Tibial artery (tissue), 4 donors: ENCODE measurements around the gene BNIP5.

Experiments
- DNase-seq, 2 donors: peaks; one replicate each; pipeline ENCODE4 v3.0.0-alpha.2; 2019
- H3K27ac ChIP-seq, 2 donors: fragments of 200-600 bp; sonication (generic) in 1 of 2; 1 replicate in 1 of 2; 2 replicates in 1 of 2; pipeline ENCODE4 v1.5.1; 2018 to 2019; ENCODE audit warnings: mild to moderate bottlenecking in 1 of 2
- H3K27me3 ChIP-seq, 2 donors: fragments of 200-600 bp; sonication (generic) in 1 of 2; one replicate each; pipeline versions ENCODE4 v1.5.1 to v1.6.0; 2016 to 2019
- H3K36me3 ChIP-seq, 3 donors: fragments of 200-600 bp; sonication (generic) in 2 of 3; one replicate each; pipeline ENCODE4 v1.5.1; 2016 to 2019; ENCODE audit warnings: mild to moderate bottlenecking in 2 of 3
- H3K4me1 ChIP-seq, 4 donors: fragments of 200-600 bp; sonication (generic) in 2 of 4; 1 replicate in 3 of 4; 2 replicates in 1 of 4; pipeline ENCODE4 v1.5.1; 2016 to 2019
- H3K4me3 ChIP-seq, 2 donors: fragments of 200-600 bp; sonication (generic) in 1 of 2; 1 replicate in 1 of 2; 2 replicates in 1 of 2; pipeline ENCODE4 v1.5.1; 2018 to 2019; ENCODE audit warnings: mild to moderate bottlenecking in 2 of 2
- H3K9me3 ChIP-seq, 3 donors: fragments of 200-600 bp; sonication (generic) in 1 of 3; one replicate each; pipeline ENCODE4 v1.5.1; 2016 to 2019
- CTCF ChIP-seq, 2 experiments: fragments of 200-600 bp in 1 of 2; fragments of 450-650 bp in 1 of 2; IDR thresholded peaks; one replicate each; pipeline ENCODE4 v1.5.1; 2017 to 2019; ENCODE audit warnings: antibody characterized with exemption in 2 of 2, mild to moderate bottlenecking in 1 of 2, moderate library complexity in 1 of 2
- intact Hi-C: fragments of 100-400 bp; cut with DNase I; formaldehyde crosslinking; loops from one replicate; pipeline ENCODE4 v1.15.0; 2023; ENCODE audit warnings: low total_unique reads

The BNIP5 gene

GRCh38 chr6:36313649-36313936, 23.1 kb downstream of the BNIP5 start:
- Histone ChIP-seq H3K27ac (peak overlapping the region; percentile 48 to 67), H3K36me3 (no peaks in the 10 kb centered on the region), H3K27me3 (no peaks in the 10 kb centered on the region), H3K4me1 (peaks cover 0 to 16% (median 10%) of the 10 kb centered on the region in 4 donors), H3K4me3 (no peak overlapping the region), H3K9me3 (no peaks in the 10 kb centered on the region)
- no peak for DNase-seq
- intact Hi-C loops: no loop called here
- no peak for TF ChIP-seq CTCF (IDR thresholded peaks at IDR 0.05)

GRCh38 chr6:36312854-36313648, 23.6 kb downstream of the BNIP5 start:
- H3K27me3 ChIP-seq: no peaks in the 10 kb centered on the region
- intact Hi-C loops: no loop called here
- no peak for TF ChIP-seq CTCF (IDR thresholded peaks at IDR 0.05)
- peak; percentile 49 to 82 for DNase-seq
- H3K9me3 ChIP-seq: no peaks in the 10 kb centered on the region
- peaks cover 0 to 16% (median 10%) of the 10 kb centered on the region in 4 donors for H3K4me1 ChIP-seq
- no peak overlapping the region for H3K4me3 ChIP-seq
- peak overlapping the region; percentile 48 to 67 for H3K27ac ChIP-seq
- no peaks in the 10 kb centered on the region for H3K36me3 ChIP-seq

- H3K36me3 ChIP-seq: no peaks in the 10 kb centered on the region
- peaks cover 0 to 16% (median 10%) of the 10 kb centered on the region in 4 donors for H3K4me1 ChIP-seq
- no peak overlapping the region for H3K4me3 ChIP-seq
- intact Hi-C loops: no loop called here
- DNase-seq: no peak
- no peaks in the 10 kb centered on the region for H3K9me3 ChIP-seq
- no peaks in the 10 kb centered on the region for H3K27me3 ChIP-seq
- no peak overlapping the region for H3K27ac ChIP-seq
- no peak for TF ChIP-seq CTCF (IDR thresholded peaks at IDR 0.05)
Measured at GRCh38 chr6:36309900-36310299, 26.8 kb downstream of the BNIP5 start.

- Histone ChIP-seq H3K9me3 (no peaks in the 10 kb centered on the region), H3K4me1 (peaks cover 0 to 16% (median 10%) of the 10 kb centered on the region in 4 donors), H3K4me3 (no peak overlapping the region), H3K36me3 (no peaks in the 10 kb centered on the region), H3K27ac (no peak overlapping the region), H3K27me3 (no peaks in the 10 kb centered on the region)
- no peak for TF ChIP-seq CTCF (IDR thresholded peaks at IDR 0.05)
- DNase-seq: no peak
- intact Hi-C loops: no loop called here
Measured at GRCh38 chr6:36309203-36309602, 27.5 kb downstream of the BNIP5 start.

- intact Hi-C loops: no loop called here
- Histone ChIP-seq H3K4me3 (no peak overlapping the region), H3K36me3 (no peaks in the 10 kb centered on the region), H3K27ac (no peak overlapping the region), H3K9me3 (no peaks in the 10 kb centered on the region), H3K4me1 (peaks cover 0 to 14% (median 10%) of the 10 kb centered on the region in 4 donors), H3K27me3 (no peaks in the 10 kb centered on the region)
- no peak for DNase-seq
- no peak for TF ChIP-seq CTCF (IDR thresholded peaks at IDR 0.05)
Measured at GRCh38 chr6:36308514-36308913, 28.2 kb downstream of the BNIP5 start.
